OCI-LY7 (cell line): ENCODE results near the gene MTHFR. TPM values are rescaled to one million over a fixed set of nuclear protein-coding genes. Genes with fewer than 3 reads are reported as not detected.

ENCODE experiments used
- BruUV-seq: library from RNA; stranded (reverse); fragments of 400-500 nt; replicated peaks from 2 replicates; lab custom pipeline; 2021; lab: Mats Ljungman, UMichigan
- CTCF ChIA-PET: fragments of 300-600 bp; sonication (Branson Sonifier 250); formaldehyde crosslinking; loops from one replicate; lab custom pipeline; 2022; ENCODE audit warnings: antibody characterized with exemption; ENCODE audit not compliant: unreplicated experiment; lab: Charles Lee
- POLR2A ChIA-PET: fragments of 300-600 bp; sonication (Branson Sonifier 250); formaldehyde crosslinking; loops from one replicate; lab custom pipeline; 2022; ENCODE audit warnings: antibody characterized with exemption; lab: Charles Lee
- DNase-seq: peaks from one replicate; pipeline ENCODE4 v3.0.0-alpha.2; 2015; ENCODE audit warnings: low spot score
- H2AFZ ChIP-seq: fragments of 200-600 bp; sonication (generic), shearing (Covaris generic); 2 replicates; pipeline ENCODE4 v1.6.1; 2014; ENCODE audit warnings: mild to moderate bottlenecking, antibody characterized with exemption, low read length, moderate library complexity
- H3K27ac ChIP-seq: fragments of 200-600 bp; sonication (generic); 2 replicates; pipeline ENCODE4 v1.5.1; 2014; ENCODE audit warnings: mixed run types, low read depth, mild to moderate bottlenecking, moderate library complexity, low read length, inconsistent platforms; ENCODE audit not compliant: poor library complexity, severe bottlenecking
- H3K36me3 ChIP-seq: fragments of 200-600 bp; sonication (generic); 2 replicates; pipeline ENCODE4 v1.6.1; 2014; ENCODE audit warnings: mild to moderate bottlenecking, antibody characterized with exemption, low read length, moderate library complexity, mixed read lengths; ENCODE audit not compliant: insufficient read depth
- H3K4me1 ChIP-seq: fragments of 200-600 bp; sonication (generic); 2 replicates; pipeline ENCODE4 v1.5.1; 2014; ENCODE audit warnings: mild to moderate bottlenecking, low read length; ENCODE audit not compliant: insufficient read depth, poor library complexity, severe bottlenecking
- H3K4me2 ChIP-seq: fragments of 200-600 bp; sonication (generic); 2 replicates; pipeline ENCODE4 v1.6.1; 2014; ENCODE audit warnings: mild to moderate bottlenecking, low read length
- H3K4me3 ChIP-seq: fragments of 200-600 bp; sonication (generic); 2 replicates; pipeline ENCODE4 v1.5.1; 2014; ENCODE audit warnings: mild to moderate bottlenecking, low read depth, low read length; ENCODE audit not compliant: poor library complexity, severe bottlenecking
- H3K79me2 ChIP-seq: fragments of 200-600 bp; sonication (generic); 2 replicates; pipeline ENCODE4 v1.6.1; 2016; ENCODE audit warnings: low read depth, mild to moderate bottlenecking, low read length, moderate library complexity, mixed read lengths; ENCODE audit not compliant: insufficient read depth
- H3K9me2 ChIP-seq: fragments of 200-600 bp; sonication (generic); 2 replicates; pipeline ENCODE4 v1.6.1; 2016; ENCODE audit warnings: mild to moderate bottlenecking, low read length, mixed read lengths; ENCODE audit not compliant: insufficient read depth
- H3K9me3 ChIP-seq: fragments of 200-600 bp; sonication (generic); 2 replicates; pipeline ENCODE4 v1.6.1; 2014; ENCODE audit warnings: mild to moderate bottlenecking, mixed run types, low read length, mixed read lengths
- H4K20me1 ChIP-seq: fragments of 200-600 bp; sonication (generic); 2 replicates; pipeline ENCODE4 v1.6.1; 2014; ENCODE audit warnings: mild to moderate bottlenecking, antibody characterized with exemption, low read length, moderate library complexity, mixed read lengths; ENCODE audit not compliant: insufficient read depth
- CTCF ChIP-seq: fragments of 200-600 bp; sonication (generic); conservative IDR thresholded peaks from 2 replicates; pipeline ENCODE4 v1.5.1; 2014; ENCODE audit warnings: mild to moderate bottlenecking, antibody characterized with exemption, low read length, moderate library complexity, mixed read lengths
- EZH2phosphoT487 ChIP-seq: fragments of 200-600 bp; sonication (generic); IDR thresholded peaks from 2 replicates; pipeline ENCODE4 v1.6.1; 2018; ENCODE audit warnings: low read depth, borderline replicate concordance, mild to moderate bottlenecking, mixed run types, antibody characterized with exemption, low read length, moderate library complexity, mixed read lengths
- intact Hi-C: fragments of 100-400 bp; cut with micrococcal nuclease; formaldehyde crosslinking; loops from one replicate; pipeline ENCODE4 v1.10.0; 2022; ENCODE audit not compliant: unreplicated experiment
- total RNA-seq, 2 experiments: library from RNA; depleted of rRNA in 1 of 2; stranded (reverse); fragments of >200 nt in 1 of 2; shearing (Covaris generic) in 1 of 2; gene quantifications; 2 replicates each; pipeline ENCODE4 v1.2.3, GENCODE V29; 2014 to 2022

Gene MTHFR
- total RNA-seq, 2 experiments from 2014 or later: 31.6 to 54.6 TPM

- TF ChIP-seq EZH2phosphoT487 (no peak), CTCF (no peak)
- ChIA-PET CTCF (no interaction called here), POLR2A (no interaction called here)
- intact Hi-C loops: no loop called here
- H3K79me2 ChIP-seq: no peaks in the 10 kb centered on the region
- H3K9me2 ChIP-seq: no peaks in the 10 kb centered on the region
- no peaks in the 10 kb centered on the region for H4K20me1 ChIP-seq
- no peak overlapping the region for H3K4me2 ChIP-seq
- peaks cover 90% of the 10 kb centered on the region for H3K36me3 ChIP-seq
- H3K4me1 ChIP-seq: no peaks in the 10 kb centered on the region
- H3K27ac ChIP-seq: no peak overlapping the region
- DNase-seq: no peak
- BruUV-seq: no TSS peak
- no peak overlapping the region for H2AFZ ChIP-seq
- H3K9me3 ChIP-seq: no peaks in the 10 kb centered on the region
- H3K4me3 ChIP-seq: no peak overlapping the region
Observed at GRCh38 chr1:11828511-11828910, 22.7 kb upstream of the MTHFR start.

DNA sequence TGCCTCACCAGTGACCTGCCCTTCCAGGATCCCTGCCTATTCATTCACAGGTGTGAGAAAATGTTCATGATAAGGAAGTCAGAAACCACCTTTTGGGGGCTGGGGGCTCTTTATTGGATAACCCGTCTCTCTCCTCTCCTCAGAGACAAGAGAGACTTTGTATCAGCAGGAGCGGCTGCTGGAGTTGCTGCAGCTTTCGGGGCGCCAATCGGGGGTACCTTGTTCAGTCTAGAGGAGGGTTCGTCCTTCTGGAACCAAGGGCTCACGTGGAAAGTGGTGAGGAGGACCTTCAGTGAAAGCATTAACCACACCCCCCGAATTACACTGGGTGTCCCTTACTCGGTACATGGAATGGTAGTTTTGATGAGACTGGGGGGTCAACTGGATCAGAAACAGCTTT, 21.2 kb upstream of the MTHFR start:
- Histone ChIP-seq H3K27ac (no peak overlapping the region), H3K9me3 (no peaks in the 10 kb centered on the region), H3K79me2 (no peaks in the 10 kb centered on the region), H3K9me2 (no peaks in the 10 kb centered on the region), H3K4me1 (no peaks in the 10 kb centered on the region), H4K20me1 (no peaks in the 10 kb centered on the region), H2AFZ (no peak overlapping the region), H3K4me2 (no peak overlapping the region), H3K36me3 (peaks cover 85% of the 10 kb centered on the region), H3K4me3 (no peak overlapping the region)
- ChIA-PET CTCF (no interaction called here), POLR2A (no interaction called here)
- no TSS peak for BruUV-seq
- DNase-seq: no peak
- TF ChIP-seq EZH2phosphoT487 (no peak), CTCF (no peak)
- intact Hi-C loops: no loop called here

GRCh38 chr1:11825131-11825530, 19.4 kb upstream of the MTHFR start:
- no peak overlapping the region for H3K27ac ChIP-seq
- no peaks in the 10 kb centered on the region for H3K4me1 ChIP-seq
- H2AFZ ChIP-seq: no peak overlapping the region
- BruUV-seq: no TSS peak
- no peak for TF ChIP-seq CTCF
- no peak overlapping the region for H3K4me2 ChIP-seq
- no peaks in the 10 kb centered on the region for H3K9me2 ChIP-seq
- ChIA-PET POLR2A (interaction anchor here (1.3 kb wide), 2 partner anchors 10 to 87 kb away, joined by 3 read pairs; no protein-coding TSS in a partner anchor), CTCF (no interaction called here)
- no peaks in the 10 kb centered on the region for H3K9me3 ChIP-seq
- peaks cover 81% of the 10 kb centered on the region for H3K36me3 ChIP-seq
- intact Hi-C loops: no loop called here
- no peak for DNase-seq
- no peaks in the 10 kb centered on the region for H3K79me2 ChIP-seq
- H3K4me3 ChIP-seq: no peak overlapping the region
- H4K20me1 ChIP-seq: no peaks in the 10 kb centered on the region
